Neuron (in vitro differentiated cells): ENCODE data around the gene PROSER2.

Source experiments
- H2AFZ ChIP-seq: one replicate; pipeline ENCODE4 v1.6.1; 2013; ENCODE audit warnings: low read depth, mild to moderate bottlenecking, inconsistent platforms, low read length, moderate library complexity
- H3K27me3 ChIP-seq: one replicate; pipeline ENCODE4 v1.6.1; 2013; ENCODE audit warnings: low read length; ENCODE audit not compliant: insufficient read depth
- H3K36me3 ChIP-seq: one replicate; pipeline ENCODE4 v1.6.1; 2013; ENCODE audit warnings: low read length; ENCODE audit not compliant: insufficient read depth
- H3K4me1 ChIP-seq: one replicate; pipeline ENCODE4 v1.6.1; 2013; ENCODE audit warnings: low read length; ENCODE audit not compliant: insufficient read depth
- H3K4me3 ChIP-seq: 2 replicates; pipeline ENCODE4 v1.5.1; 2013; ENCODE audit warnings: mild to moderate bottlenecking, low read length, moderate library complexity
- H3K9me3 ChIP-seq: one replicate; pipeline ENCODE4 v1.6.1; 2013; ENCODE audit warnings: low read length

Gene PROSER2

DNA sequence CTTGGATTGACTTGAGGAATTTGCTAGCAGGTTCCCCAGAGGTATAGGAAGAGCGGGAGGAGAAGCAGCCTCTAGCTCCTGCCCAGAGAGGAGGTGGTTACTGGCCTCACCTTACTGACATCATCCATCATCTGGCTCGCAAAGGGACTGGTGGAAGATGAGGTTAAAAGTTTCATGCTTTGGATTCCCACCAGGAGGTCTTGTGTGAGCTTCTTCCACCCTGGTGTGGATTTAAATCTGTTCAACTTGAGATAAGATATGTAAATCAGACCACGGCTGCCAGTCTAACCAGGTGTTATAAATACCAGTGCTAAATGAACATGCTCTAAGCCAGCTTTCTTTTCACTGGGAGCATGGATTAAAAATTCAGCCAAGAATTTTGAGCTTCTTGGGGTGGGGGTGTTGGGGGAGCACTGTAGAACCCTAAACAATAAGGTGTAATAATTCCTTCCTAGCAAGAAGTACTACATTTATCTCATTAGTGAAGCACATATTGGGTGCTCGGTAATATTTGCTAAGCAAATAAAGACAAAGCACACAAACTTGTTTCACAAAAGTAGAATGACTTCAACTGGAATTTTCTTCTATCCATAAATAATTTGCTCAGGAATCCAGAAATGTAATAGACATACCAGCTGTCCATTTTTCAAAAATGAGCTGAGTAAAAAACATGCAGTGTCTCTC lies 7.8 kb downstream of the PROSER2 start:
- H3K9me3 ChIP-seq, result no peaks in the 10 kb centered on the region
- no peaks in the 10 kb centered on the region for H3K27me3 ChIP-seq
- no peak overlapping the region for H2AFZ ChIP-seq
- H3K4me3 ChIP-seq, result no peak overlapping the region
- H3K36me3 ChIP-seq, result no peaks in the 10 kb centered on the region
- H3K4me1 ChIP-seq, result no peaks in the 10 kb centered on the region

DNA sequence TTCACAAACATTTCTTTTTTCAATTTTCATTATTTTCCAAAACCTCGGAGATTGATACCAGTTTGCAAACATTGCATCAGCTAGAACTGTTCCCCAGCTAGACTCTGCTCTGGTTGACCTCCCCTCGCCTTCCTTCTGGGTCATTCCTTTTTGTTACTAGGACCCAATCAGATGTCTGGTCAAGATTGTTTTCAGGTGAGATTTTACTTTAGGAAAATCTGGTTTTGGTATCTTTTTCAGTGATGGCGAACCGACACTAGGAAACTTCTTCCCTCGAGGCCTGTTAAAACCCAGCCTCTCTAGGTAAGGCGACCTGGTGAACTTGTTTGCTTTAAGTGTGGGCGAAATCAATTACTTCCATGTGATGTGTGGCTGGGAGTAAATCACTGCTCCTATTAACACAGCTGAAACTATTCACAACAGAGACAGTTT lies 8.4 kb downstream of the PROSER2 start:
- H3K4me3 ChIP-seq, result no peak overlapping the region

DNA sequence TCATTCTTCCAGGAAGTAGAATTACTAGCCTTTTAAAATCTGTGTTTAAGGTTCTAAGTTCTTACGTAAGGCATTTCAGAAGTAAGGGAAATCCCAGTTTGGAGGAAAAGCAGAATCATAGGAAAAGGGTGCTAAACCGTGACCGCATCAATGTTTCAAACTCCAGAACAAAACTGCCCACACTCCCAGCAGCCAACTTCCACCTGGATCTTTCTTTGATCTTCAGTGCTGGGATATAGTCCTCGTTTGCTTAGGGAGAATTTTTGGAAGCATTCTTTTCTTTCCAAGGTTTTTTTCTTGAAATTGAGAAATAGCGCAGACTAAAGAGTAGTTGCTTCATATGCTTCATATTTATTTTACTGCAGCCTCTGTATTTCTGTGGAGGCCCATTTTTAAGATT lies 8.9 kb downstream of the PROSER2 start:
- H3K27me3 ChIP-seq, result no peaks in the 10 kb centered on the region
- no peak overlapping the region for H3K4me3 ChIP-seq
- no peaks in the 10 kb centered on the region for H3K9me3 ChIP-seq
- no peaks in the 10 kb centered on the region for H3K36me3 ChIP-seq
- H3K4me1 ChIP-seq, result no peaks in the 10 kb centered on the region
- no peak overlapping the region for H2AFZ ChIP-seq

More for the DNA sequence above, 8.4 kb downstream of the PROSER2 start:
- H3K4me1 ChIP-seq, result no peaks in the 10 kb centered on the region
- no peaks in the 10 kb centered on the region for H3K27me3 ChIP-seq
- no peak overlapping the region for H2AFZ ChIP-seq
- no peaks in the 10 kb centered on the region for H3K36me3 ChIP-seq
- no peaks in the 10 kb centered on the region for H3K9me3 ChIP-seq

DNA sequence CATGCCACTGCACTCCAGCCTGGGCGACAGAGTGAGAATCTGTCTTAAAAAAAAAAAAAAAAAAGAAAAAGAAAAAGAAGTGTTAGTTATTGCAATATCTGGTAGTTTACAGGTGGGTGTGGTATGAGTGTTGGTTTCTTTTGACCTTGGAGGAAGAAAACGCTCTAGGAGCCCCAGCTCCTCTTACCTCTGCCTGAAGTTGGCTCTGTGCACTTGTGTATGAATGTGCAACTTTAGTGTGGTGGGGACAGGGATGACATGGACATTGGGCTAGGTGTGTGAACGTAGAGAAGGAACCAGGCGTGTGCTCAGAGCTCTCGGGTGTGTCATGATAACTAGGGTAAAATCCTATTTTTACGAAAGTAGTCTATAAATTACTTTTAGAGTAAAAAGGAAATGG lies 11.9 kb downstream of the PROSER2 start:
- H3K27me3 ChIP-seq, result no peaks in the 10 kb centered on the region
- no peak overlapping the region for H2AFZ ChIP-seq
- no peak overlapping the region for H3K4me3 ChIP-seq
- H3K4me1 ChIP-seq, result no peaks in the 10 kb centered on the region
- no peaks in the 10 kb centered on the region for H3K36me3 ChIP-seq
- peaks cover 4% of the 10 kb centered on the region for H3K9me3 ChIP-seq

DNA sequence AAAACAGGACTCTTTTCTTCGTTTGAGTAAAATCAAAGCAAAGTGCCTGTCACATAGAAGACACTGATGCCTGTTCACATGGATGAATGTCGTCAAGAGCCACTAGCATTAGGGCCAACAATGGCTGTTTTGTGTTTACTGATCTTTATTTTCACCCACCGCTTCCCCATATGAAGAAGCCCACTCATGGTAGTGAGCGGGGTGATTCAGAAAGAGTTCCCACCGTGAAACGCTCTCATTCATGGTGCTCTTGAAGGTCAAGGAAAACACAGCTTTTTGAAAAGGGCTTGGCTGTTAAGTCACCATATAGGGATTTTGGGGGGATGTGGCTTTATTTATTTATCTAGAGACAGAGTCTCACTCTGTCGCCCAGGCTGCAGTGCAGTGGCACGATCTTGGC lies 12.5 kb downstream of the PROSER2 start:
- Histone ChIP-seq H3K4me3 (no peak overlapping the region), H3K9me3 (peaks cover 4% of the 10 kb centered on the region), H3K36me3 (no peaks in the 10 kb centered on the region), H3K27me3 (no peaks in the 10 kb centered on the region), H3K4me1 (no peaks in the 10 kb centered on the region), H2AFZ (no peak overlapping the region)

DNA sequence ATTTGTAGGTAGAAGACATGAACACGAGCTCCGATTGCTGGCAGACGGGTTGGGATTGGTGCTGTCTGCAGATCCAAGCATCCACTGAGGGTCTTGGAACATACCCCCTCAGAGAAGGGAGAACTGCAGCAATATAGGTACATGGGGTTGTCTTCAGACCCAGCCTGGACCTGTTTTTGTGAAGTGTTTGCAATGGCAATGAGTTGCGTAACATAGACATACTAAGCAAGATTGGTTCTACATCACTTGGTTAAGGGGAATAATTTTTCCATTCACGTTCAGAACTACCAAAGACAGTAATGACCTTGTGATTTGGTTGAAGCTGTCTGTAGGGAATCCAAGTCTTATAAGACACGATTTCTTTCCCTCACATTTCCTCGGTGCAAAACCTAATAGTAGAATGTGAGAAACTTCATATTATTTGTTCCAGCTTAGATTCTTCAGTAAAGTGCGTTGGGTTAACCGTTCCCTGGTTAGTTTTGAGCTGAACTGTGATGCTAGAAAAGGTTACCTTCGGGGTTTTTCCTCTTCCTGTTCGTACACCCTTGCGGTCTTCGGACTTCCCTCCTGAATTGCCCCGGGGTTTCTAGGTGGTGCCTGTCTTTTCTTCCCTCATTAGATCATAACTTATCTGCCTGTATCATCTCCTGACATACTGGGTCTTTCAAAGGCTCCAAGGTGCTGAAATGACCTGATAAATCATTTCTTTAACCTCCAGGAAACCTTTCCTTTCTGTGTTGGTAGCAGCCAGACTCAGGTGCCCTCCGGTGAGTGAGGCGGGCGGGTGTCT lies 14.4 kb downstream of the PROSER2 start:
- Histone ChIP-seq H3K36me3 (no peaks in the 10 kb centered on the region), H3K4me1 (no peaks in the 10 kb centered on the region), H3K27me3 (no peaks in the 10 kb centered on the region), H3K4me3 (no peak overlapping the region), H3K9me3 (peaks cover 4% of the 10 kb centered on the region), H2AFZ (no peak overlapping the region)

DNA sequence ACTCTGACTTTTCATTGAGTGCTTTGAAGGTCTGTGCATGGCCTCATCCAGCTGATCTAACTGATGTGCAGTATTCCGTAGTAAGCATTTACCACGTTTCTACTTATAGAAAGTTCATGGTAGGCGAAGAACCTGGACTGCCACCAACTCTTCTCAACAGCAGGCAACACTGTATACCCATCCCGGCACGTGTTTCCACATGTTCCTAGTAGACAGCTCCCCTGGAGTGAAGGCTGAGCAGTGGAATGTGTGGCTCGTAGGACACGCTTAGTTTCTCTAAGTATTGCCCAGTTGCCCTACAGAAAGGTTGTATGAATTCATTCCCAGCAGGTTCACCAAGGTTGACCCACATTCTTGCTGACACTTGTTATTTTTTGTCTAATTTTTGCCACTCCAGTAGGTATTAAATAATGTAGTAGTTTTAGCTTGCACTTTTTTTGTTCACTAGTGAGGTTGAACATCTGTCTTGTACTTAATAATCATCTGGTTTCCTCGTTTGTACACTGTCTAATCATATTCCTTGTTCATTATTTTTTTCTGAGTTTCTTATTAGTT lies 15.2 kb downstream of the PROSER2 start:
- no peaks in the 10 kb centered on the region for H3K36me3 ChIP-seq
- no peaks in the 10 kb centered on the region for H3K27me3 ChIP-seq
- no peaks in the 10 kb centered on the region for H3K4me1 ChIP-seq
- no peak overlapping the region for H2AFZ ChIP-seq
- H3K9me3 ChIP-seq, result peaks cover 4% of the 10 kb centered on the region
- no peak overlapping the region for H3K4me3 ChIP-seq

DNA sequence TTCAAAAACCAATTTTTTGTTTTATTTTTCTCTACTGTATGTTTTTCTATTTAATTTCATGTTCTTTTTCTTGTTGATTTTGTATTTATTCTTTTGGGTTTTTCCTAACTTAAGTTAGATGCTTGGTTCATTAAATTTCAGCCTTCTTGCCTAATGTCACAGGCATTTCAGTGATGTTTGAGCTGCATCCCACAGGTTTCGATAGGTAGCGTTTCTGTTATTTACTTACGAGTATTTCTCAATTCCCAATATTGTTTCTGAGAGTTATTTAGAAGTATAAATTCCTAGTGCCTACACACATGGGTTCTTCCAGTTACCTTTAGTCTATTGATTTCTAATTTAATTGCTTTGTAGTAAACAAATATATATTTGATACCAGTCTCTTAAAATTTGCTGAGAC lies 18.2 kb downstream of the PROSER2 start:
- Histone ChIP-seq H3K36me3 (no peaks in the 10 kb centered on the region), H3K4me1 (no peaks in the 10 kb centered on the region), H2AFZ (no peak overlapping the region), H3K9me3 (peaks cover 4% of the 10 kb centered on the region), H3K27me3 (no peaks in the 10 kb centered on the region), H3K4me3 (no peak overlapping the region)

DNA sequence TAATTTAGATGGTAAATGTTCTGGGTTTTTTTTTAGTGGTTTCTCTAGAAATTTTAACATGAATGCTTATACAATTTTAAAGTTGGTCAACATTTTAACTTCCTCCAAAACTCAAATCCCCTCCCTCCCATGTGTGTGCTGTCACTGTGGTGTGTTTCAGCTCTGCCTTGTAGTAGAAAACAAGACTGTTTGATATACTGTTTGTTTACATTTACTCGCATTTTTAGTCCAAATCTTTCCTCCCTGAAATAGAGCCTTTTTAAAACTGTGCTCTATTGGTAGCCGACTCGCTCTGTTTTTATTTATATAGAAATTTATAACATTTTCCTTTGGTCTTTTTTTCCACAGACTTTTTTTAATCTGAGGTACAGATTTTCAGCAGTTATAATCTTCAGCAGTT lies 19.3 kb downstream of the PROSER2 start:
- H3K4me3 ChIP-seq, result no peak overlapping the region
- H3K36me3 ChIP-seq, result no peaks in the 10 kb centered on the region
- H3K27me3 ChIP-seq, result no peaks in the 10 kb centered on the region
- H3K9me3 ChIP-seq, result peaks cover under 1% of the 10 kb centered on the region
- H3K4me1 ChIP-seq, result no peaks in the 10 kb centered on the region
- no peak overlapping the region for H2AFZ ChIP-seq

DNA sequence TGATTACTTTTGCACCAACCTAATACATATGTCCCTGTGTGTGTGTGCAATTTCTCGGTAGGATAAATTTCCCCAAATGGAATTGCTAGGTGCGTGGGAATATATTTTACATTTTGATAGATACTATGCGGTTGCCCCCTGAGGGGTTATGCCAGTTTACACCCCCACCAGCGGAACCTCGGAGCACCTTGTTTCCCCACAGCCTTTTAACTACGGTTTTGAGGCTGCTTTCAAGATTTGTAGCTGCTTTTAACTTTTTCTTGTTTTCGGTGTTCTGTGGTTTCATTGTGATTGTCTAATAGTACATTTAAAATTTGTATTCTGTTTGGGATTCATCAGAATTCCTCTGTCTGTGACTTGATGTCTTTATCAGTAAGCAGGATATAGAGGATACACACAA lies 22.0 kb downstream of the PROSER2 start:
- no peak overlapping the region for H3K4me3 ChIP-seq
- no peaks in the 10 kb centered on the region for H3K36me3 ChIP-seq
- H3K9me3 ChIP-seq, result no peaks in the 10 kb centered on the region
- H3K4me1 ChIP-seq, result no peaks in the 10 kb centered on the region
- no peak overlapping the region for H2AFZ ChIP-seq
- no peaks in the 10 kb centered on the region for H3K27me3 ChIP-seq

DNA sequence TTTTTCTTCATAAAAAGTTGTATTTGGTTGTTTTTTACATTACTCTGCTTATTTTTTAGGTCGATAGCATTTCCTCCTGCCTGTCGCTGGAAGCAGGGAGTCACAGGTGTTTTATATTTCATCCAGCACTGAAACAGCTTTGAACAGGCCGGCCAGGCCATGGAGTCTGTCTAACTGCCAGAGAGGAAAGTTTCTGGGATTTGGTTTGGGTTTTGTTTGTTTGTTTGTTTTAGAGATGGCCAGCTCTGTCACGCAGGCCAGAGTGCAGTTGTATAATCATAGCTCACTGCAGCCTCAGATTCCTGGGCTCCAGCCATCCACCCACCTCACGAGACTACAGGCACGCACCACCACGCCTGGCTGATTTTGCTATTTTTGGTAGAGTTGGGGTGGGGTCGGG lies 23.4 kb downstream of the PROSER2 start:
- Histone ChIP-seq H3K36me3 (no peaks in the 10 kb centered on the region), H3K4me3 (no peak overlapping the region), H3K4me1 (no peaks in the 10 kb centered on the region), H2AFZ (no peak overlapping the region), H3K9me3 (no peaks in the 10 kb centered on the region), H3K27me3 (no peaks in the 10 kb centered on the region)

DNA sequence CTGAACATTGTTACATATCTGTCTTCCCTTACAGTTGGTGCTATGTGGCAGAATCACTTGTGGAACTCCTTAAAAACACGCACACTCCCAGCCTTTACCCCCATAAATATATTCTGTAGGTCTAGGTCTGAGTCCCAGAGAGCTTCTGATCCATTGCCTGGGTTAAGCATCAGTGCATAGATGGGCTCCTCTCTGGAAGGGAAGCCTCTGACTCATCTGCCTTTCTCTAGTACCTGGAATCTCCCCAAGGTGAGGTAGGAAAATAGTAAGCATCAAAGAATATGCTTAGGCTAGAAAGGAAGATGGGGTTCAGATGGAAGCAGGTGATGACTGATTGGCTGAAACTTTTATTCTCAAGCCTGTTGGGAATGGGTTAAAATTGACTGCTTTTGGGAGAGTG lies 26.1 kb downstream of the PROSER2 start:
- Histone ChIP-seq H3K4me1 (no peaks in the 10 kb centered on the region), H3K36me3 (no peaks in the 10 kb centered on the region), H3K9me3 (no peaks in the 10 kb centered on the region), H2AFZ (no peak overlapping the region), H3K4me3 (no peak overlapping the region), H3K27me3 (no peaks in the 10 kb centered on the region)

DNA sequence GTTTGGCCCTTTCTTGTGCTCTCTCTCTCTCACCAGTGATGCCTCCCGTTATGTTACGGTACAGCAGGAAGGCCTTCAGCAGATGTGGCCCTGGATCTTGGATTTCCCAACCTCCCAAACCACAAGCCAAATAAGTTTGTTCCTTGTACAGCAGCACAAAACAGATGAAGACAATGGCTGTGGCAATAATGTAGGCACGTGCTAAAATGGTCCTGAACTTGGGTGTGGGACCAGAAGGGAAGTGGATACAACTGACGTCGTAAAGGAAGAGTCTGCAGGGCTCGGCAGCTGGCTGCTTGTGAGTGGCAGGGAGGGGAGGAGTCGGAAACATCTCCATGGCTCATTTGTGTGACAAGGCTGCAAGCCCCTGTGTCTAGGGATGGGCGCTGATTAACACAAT lies 26.8 kb downstream of the PROSER2 start:
- Histone ChIP-seq H3K27me3 (no peaks in the 10 kb centered on the region), H3K4me3 (no peak overlapping the region), H3K9me3 (no peaks in the 10 kb centered on the region), H3K4me1 (no peaks in the 10 kb centered on the region), H2AFZ (no peak overlapping the region), H3K36me3 (no peaks in the 10 kb centered on the region)
